ENCODE measurements around the gene MYOT. TPM values are rescaled to one million over a fixed set of nuclear protein-coding genes. Genes with fewer than 3 reads are reported as not detected.

The MYOT gene
- 1 to 10 TPM in 1 of 2 donors, under 1 TPM in 1; 0.35 to 3.2 TPM for total RNA-seq

GRCh38 chr5:137867664-137868063 lies at the start of gene MYOT:
TSS of gene MYOT (plus strand) at chr5:137867860. CDS start at chr5:137870652, 2,792 bp downstream.
- intact Hi-C loops (cut with DNase I): no loop called here
- no peak for DNase-seq
- Histone ChIP-seq H3K27ac (no peak within 1 kb of the TSS), H3K9ac (ENCODE audit: low read depth in 2 of 2, low read length in 2 of 2) (no peak within 1 kb of the TSS), H3K4me3 (no peak within 1 kb of the TSS), H3K36me3 (no peaks in the 10 kb centered on the region), H3K27me3 (no peaks in the 10 kb centered on the region), H3K4me1 (no peaks in the 10 kb centered on the region), H3K9me3 (no peaks in the 10 kb centered on the region)
- TF ChIP-seq CTCF (IDR thresholded peaks at IDR 0.05): no peak

GRCh38 chr5:137819766-137820165 lies 47.9 kb upstream of the MYOT start:
- Histone ChIP-seq H3K36me3 (no peaks in the 10 kb centered on the region), H3K4me1 (no peaks in the 10 kb centered on the region), H3K4me3 (no peak overlapping the region), H3K9me3 (no peaks in the 10 kb centered on the region), H3K9ac (ENCODE audit: low read depth in 2 of 2, low read length in 2 of 2) (no peak overlapping the region), H3K27me3 (no peaks in the 10 kb centered on the region), H3K27ac (no peak overlapping the region)
- intact Hi-C loops (cut with DNase I): loop anchor here (2.0 to 5.0 kb wide), 2 partner anchors 39 to 187 kb away; no protein-coding TSS in a partner anchor
- DNase-seq: no peak
- TF ChIP-seq CTCF (IDR thresholded peaks at IDR 0.05): no peak

GRCh38 chr5:137822158-137822764 lies 45.4 kb upstream of the MYOT start:
- Histone ChIP-seq H3K27me3 (no peaks in the 10 kb centered on the region), H3K4me1 (no peaks in the 10 kb centered on the region), H3K9ac (ENCODE audit: low read depth in 2 of 2, low read length in 2 of 2) (no peak overlapping the region), H3K9me3 (no peaks in the 10 kb centered on the region), H3K4me3 (no peak overlapping the region), H3K27ac (no peak overlapping the region), H3K36me3 (no peaks in the 10 kb centered on the region)
- peak; percentile 38 for DNase-seq
- peak; percentile 27 for TF ChIP-seq CTCF (IDR thresholded peaks at IDR 0.05)
- intact Hi-C loops (cut with DNase I): loop anchor here (5.0 kb wide), 1 partner anchor 190 kb away; no protein-coding TSS in a partner anchor

GRCh38 chr5:137822984-137823383 lies 44.7 kb upstream of the MYOT start:
- DNase-seq: no peak
- no peaks in the 10 kb centered on the region for H3K36me3 ChIP-seq
- H3K27ac ChIP-seq: no peak overlapping the region
- H3K4me1 ChIP-seq: no peaks in the 10 kb centered on the region
- no peaks in the 10 kb centered on the region for H3K9me3 ChIP-seq
- no peaks in the 10 kb centered on the region for H3K27me3 ChIP-seq
- H3K4me3 ChIP-seq: no peak overlapping the region
- TF ChIP-seq CTCF (IDR thresholded peaks at IDR 0.05): no peak
- intact Hi-C loops (cut with DNase I): loop anchor here (5.0 kb wide), 1 partner anchor 191 kb away; no protein-coding TSS in a partner anchor
- no peak overlapping the region for H3K9ac ChIP-seq (ENCODE audit: low read depth in 2 of 2, low read length in 2 of 2)

- Histone ChIP-seq H3K9ac (ENCODE audit: low read depth in 2 of 2, low read length in 2 of 2) (no peak overlapping the region), H3K27ac (no peak overlapping the region), H3K4me3 (no peak overlapping the region), H3K27me3 (no peaks in the 10 kb centered on the region), H3K9me3 (no peaks in the 10 kb centered on the region), H3K4me1 (no peaks in the 10 kb centered on the region), H3K36me3 (no peaks in the 10 kb centered on the region)
- intact Hi-C loops (cut with DNase I): no loop called here
- DNase-seq: no peak
- no peak for TF ChIP-seq CTCF (IDR thresholded peaks at IDR 0.05)
These were observed 42.5 kb upstream of the MYOT start for GRCh38 chr5:137825165-137825564.
